Embryonic facial prominence (tissue), 1 donor: ENCODE results near the gene INPP4A.
"Not testable (repeated sequence)": the region's sequence is repeated elsewhere in the genome, so short reads cannot be mapped to it uniquely, and the experiment has no call there.

Experiments
- DNase-seq: peaks from one replicate; pipeline ENCODE4 v3.0.0-alpha.2; 2016; ENCODE audit errors: extremely low spot score

Gene INPP4A

GRCh38 chr2:98583816-98584618, 139.4 kb downstream of the INPP4A start:
- DNase-seq: no peak

- DNase-seq: no peak
These were observed 140.7 kb downstream of the INPP4A start for GRCh38 chr2:98585386-98585785.

DNA sequence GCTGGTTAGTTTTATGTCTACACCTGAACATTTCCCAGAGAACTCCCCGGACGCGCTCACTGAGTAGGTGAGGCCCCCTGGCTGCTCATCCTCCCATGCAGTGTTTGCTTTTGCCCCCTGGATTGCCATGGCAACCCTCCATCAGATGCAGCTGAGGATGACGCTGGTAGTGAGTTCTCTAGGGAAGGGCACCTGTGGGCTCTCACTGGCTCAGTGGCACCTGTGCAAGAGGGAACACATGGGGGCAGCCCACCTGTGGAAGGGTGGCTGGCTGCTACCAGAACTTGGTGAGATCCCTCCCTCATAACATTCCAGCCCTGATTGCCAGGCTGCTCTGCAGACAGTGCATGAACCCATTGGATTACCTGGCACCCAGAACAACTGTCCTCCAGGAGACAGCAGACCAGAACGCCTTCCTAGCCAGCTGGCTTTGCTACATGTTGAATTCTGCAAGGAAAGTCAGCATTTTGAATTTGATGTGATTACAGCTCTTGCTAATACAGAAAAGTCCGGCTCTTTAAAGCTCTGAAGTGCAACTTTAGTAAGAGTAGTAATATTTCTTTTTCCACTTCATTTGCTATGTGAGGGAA, 142.0 kb downstream of the INPP4A start:
- no peak for DNase-seq

DNA sequence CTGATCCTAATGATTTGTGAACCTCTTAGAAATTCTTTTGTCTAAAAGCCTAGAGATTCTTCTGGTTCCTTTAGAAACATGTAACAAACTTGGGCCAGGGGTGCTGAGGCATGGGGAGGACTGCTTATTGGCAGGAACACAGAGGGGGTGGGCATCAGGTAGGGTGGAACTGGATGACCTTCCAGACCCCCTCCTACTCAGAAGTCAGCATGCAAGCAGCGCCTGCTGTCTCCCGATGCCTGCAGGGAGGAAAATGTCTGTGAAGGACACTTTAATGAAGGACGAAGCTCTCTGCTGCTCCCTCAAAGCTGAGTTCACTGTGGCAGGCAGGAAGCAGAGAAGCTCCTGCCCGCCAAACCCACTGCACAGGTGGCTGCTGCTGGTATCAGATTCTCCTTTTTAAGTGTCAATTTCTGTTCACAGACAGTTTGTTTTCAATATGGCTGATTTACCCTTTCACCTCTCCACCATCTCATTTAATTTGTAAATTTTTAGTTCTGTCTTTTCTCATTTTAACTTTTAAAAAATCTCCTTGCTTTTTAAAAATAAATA, 144.3 kb downstream of the INPP4A start:
- DNase-seq: no peak

DNA sequence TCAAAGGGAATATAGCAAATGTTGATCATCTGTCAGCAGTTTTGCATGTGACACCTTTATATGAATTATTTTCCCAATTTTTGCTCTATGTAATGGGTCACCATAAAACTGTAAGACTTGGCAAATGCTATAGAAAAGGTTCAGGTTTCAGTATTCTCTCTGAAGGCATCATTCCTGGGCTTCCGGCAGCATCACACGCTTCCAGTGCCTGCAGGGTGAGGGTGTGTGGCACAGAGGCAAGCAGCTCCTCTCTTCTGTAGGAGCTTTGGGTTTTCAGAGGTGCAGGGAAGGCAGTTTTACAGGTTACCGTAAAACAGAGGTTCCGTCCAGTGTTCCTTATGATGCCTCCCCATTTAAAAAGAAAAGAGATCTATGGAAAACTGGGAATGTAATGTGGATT, 144.8 kb downstream of the INPP4A start:
- no peak for DNase-seq

- DNase-seq: no peak
These were observed 147.9 kb downstream of the INPP4A start for GRCh38 chr2:98592565-98592964.

DNA sequence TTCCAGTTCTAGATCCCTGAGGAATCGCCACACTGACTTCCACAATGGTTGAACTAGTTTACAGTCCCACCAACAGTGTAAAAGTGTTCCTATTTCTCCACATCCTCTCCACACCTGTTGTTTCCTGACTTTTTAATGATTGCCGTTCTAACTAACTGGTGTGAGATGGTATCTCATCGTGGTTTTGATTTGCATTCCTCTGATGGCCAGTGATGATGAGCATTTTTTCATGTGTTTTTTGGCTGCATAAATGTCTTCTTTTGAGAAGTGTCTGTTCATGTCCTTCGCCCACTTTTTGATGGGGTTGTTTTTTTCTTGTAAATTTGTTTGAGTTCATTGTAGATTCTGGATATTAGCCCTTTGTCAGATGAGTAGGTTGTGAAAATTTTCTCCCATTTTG, 150.0 kb downstream of the INPP4A start:
- DNase-seq: not testable (repeated sequence)

GRCh38 chr2:98598781-98599428, 154.2 kb downstream of the INPP4A start:
- no peak for DNase-seq

GRCh38 chr2:98601532-98602132, 157.0 kb downstream of the INPP4A start:
- DNase-seq: no peak

- no peak for DNase-seq
These were observed 159.9 kb downstream of the INPP4A start for GRCh38 chr2:98604547-98604946.

DNA sequence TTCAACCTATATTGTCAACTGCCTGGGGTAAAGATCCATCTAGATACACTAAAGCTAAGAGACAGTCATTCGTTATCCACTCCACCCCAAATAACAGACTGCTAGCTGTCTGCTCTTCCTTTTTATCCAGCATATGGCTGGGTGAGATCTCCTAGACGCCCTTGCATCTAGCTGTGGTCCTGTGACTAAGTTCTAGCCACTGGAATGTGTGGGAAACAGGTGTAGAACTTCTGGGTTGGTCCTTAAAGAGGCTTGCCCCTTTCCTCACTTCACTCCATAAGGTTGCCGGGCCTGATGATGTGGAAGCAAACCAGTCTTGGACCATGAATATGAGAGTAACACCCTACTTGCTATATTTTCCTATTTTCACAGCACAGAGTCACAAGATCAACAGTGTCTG, 160.4 kb downstream of the INPP4A start:
- DNase-seq: no peak

DNA sequence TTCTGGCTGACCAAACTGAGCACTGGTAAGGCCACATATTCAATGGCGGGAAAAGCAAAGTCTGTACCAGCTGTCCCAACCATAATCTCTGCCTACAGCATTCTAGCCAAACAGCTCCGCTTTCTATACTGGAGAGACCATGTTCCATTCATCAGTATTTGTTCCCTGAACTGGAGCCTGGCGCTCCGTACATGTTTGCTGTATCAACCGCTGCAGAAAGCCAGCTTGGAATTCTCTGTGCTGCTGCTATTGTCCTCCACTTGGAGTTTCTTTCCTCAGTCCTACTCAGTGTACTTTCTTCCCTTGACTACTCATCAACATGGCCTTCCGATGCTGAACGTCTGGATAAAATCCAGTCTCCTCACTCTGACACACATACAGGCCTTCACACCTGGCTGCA, 161.8 kb downstream of the INPP4A start:
- DNase-seq: no peak

DNA sequence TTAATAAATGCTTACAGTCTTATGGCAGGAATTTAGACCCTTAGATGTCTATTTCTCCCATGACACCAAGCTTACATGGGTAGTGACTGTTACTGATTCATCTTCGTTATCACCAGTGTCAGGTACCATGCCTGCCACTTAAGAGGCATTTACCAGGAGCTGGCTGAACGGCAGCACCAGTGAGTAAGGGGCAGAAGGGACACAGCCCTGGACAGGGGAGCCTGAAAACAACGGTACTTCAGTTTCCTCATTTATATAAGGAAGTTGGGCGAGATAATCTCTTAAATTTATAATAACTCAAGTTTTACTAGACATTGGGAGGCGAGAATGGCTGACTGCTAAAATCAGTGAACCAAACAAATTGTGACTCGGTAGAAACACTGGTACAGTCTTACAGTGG, 162.4 kb downstream of the INPP4A start:
- no peak for DNase-seq

GRCh38 chr2:98607741-98608115, 163.1 kb downstream of the INPP4A start:
- no peak for DNase-seq

DNA sequence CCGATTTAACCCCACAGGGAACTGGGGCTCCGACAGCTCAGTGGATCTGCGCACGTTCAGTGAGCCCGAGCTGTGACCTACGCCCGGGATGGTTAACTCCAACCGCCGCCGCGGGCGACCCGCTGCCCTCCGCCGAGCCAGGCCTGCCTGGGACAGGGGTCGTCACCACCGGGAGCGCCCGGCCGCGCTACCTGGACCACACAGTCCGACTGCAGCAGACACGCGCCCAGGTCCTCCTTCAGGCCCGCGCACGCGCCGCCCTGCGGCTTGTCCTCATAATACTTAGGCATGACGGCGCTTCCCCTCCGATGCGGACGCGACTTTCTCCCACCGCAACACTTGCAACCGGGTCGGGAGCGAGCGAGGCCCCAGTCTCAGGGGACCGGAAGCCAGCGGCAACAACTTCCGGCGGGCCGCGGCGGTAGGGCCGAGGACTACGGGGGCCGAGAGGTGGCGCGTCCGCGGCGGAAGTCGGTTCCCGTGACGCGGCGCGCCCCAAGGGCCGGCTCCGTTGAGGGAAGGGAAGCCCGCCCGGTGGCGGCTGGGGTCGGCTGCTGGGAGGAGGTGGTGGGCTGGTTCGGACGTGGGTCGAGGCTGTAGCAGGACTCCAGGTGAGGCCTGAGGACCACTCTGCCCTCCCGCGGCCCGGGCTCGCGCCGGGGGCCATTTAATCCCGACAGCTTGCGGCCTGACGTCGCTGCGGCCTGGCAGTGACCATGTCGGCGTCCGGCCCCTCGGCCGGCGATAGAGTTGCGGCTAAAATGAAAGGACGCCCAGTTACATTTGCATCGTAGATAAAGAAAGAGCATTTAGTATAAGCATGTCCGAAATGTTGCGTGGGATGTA, 163.7 kb downstream of the INPP4A start, which contains the start of the genes COA5 and UNC50:
COA5 (minus strand) TSS at position 397 of the 846 bp plus-strand sequence; CDS start at position 290, 107 bp downstream.
UNC50 (plus strand) TSS at position 474 of the 846 bp plus-strand sequence. CDS start 1,171 bp downstream, outside the sequence.
- DNase-seq: peak; percentile 65

- no peak for DNase-seq
These were observed 164.4 kb downstream of the INPP4A start for GRCh38 chr2:98608962-98609604.

DNA sequence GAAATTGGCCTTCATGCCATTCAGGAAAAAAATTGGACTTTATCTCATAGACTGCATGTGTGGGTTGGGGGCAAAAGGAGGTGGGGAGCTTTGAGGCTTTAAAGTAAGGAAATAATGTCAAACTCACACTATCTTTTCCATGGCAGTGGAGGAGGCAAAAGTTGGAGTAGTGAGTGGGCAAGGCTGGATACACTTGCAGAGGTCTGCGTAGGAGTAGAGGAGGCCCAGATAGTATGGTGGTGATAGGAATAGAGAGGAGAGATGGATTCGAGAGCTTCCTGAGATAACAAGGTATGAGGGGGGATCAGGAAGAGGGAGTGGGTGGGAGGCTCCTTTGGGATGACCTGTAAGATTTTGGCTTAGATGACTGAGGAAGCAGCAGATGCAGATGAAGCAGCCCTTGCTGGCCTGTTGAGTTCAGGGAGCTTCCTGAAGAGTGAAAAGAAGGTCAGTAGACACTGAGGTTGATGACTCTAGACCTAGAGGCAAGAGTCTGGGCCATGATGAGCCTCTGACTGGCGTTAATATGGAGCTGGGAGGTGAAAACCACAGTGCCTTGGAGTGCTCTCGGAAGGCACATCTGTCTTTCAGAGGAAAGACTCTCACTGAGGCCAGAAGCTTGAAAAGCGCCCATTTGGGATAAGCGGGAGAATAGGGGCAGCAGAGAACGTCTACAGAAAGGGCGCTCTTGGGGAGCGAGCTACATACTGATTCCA, 169.5 kb downstream of the INPP4A start:
- no peak for DNase-seq

GRCh38 chr2:98615481-98615880, 170.8 kb downstream of the INPP4A start:
- no peak for DNase-seq

DNA sequence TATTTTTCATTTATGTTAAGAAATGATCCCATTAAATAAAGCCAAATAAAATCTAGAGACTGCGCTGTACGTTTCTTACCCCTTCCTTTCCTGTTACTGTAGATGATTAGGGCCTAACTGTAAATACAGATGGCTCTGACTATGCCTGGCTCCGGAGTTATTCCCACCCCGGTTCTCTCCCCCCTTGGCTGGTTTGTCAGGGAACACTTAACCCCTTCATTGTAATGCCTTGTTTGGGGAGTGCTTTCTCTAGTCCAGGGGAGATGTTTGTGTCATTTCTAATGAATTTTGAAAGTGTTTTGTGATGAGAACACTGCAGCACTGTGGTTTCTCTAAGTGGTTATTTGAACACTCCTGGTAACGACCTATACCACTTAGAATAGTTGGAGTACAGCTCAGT, 172.5 kb downstream of the INPP4A start:
- DNase-seq: no peak

DNA sequence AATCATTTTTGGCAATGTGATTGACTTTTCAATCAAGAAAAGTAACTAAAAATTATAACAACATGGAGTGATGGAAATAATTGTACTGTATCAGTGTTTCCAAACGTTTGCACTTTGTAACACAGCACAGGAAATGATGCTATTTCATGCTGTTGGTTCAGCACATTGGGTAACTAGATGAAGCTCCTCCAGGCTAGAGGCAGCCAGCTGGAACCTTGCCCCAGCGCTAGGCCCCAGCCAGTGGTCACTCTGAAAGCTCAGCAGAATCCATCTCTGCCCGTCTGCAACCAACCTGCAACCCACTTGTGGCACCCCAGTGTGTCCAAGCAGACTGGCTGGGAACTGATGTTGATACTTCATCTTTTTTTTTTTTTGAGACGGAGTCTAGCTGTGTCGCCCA, 179.0 kb downstream of the INPP4A start:
- no peak for DNase-seq
